ENCODE data around the gene C3orf62. TPM values are rescaled to one million over a fixed set of nuclear protein-coding genes. Genes with fewer than 3 reads are reported as not detected.
A peak's percentile ranks its signal among the peaks of the same experiment; 100 is the strongest.

Gene C3orf62
- total and polyA plus RNA-seq, 5 experiments from 2014 or later = 0.73 to 12.1 (median 1.4) TPM

DNA sequence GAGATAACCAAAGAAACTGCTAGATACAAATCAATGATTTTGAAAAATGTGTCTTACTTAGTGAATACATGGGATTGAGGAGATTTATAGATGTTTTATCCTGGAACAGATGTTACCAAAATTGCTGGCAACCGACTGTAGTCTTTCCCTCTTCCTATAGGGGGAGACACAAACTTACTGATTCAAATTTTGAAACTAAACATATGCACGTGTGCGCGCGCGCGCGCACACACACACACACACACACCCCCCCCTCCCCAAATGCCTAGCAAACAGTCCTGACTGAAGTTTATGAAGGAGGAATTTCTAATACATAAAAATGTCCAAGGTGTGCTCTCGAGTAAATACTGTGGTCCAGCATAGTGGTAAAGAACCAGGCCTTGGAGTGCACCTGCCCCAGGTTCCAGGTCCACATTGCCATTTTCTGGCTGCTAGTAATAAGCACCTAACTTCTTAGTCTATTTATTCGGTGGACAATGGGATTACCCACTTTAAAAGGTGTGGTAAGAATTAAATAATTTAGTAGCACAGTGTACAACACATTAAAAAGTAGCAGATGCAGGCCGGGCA lies 18.5 kb upstream of the C3orf62 start:
- ATAC-seq (peak; percentile 59 to 63), DNase-seq (peak; percentile 8 to 69 (median 33))
- POLR2A ChIA-PET = no interaction called here
- Mint-ChIP-seq H3K4me1 (peaks cover 0 to 3% (median 0%) of the 10 kb centered on the region in 4 donors), H3K4me3 (no peak overlapping the region), H3K9me3 (no peaks in the 10 kb centered on the region), H3K36me3 (peaks cover 0 to 86% (median 19%) of the 10 kb centered on the region in 3 donors), H3K27me3 (no peaks in the 10 kb centered on the region), H3K27ac (peak overlapping the region in 4 of 10 donors; percentile 34 to 91 (median 50))

- POLR2A ChIA-PET = interaction anchor here (0.6 to 0.7 kb wide), 2 partner anchors 204 to 258 kb away, joined by 4 to 5 read pairs; no protein-coding TSS in a partner anchor
- ATAC-seq (no peak), DNase-seq (no peak)
- peaks cover 0 to 86% (median 19%) of the 10 kb centered on the region in 3 donors for H3K36me3 Mint-ChIP-seq
- peaks cover 0 to 3% (median 0%) of the 10 kb centered on the region in 4 donors for H3K4me1 Mint-ChIP-seq
- no peaks in the 10 kb centered on the region for H3K27me3 Mint-ChIP-seq
- no peaks in the 10 kb centered on the region for H3K9me3 Mint-ChIP-seq
- peak overlapping the region in 1 of 10 donors; percentile 65 for H3K27ac Mint-ChIP-seq
- H3K4me3 Mint-ChIP-seq = no peak overlapping the region
These were observed 17.3 kb upstream of the C3orf62 start for GRCh38 chr3:49294343-49294742.

GRCh38 chr3:49283997-49284396 lies 7.0 kb upstream of the C3orf62 start:
- DNase-seq (no peak), ATAC-seq (no peak)
- Mint-ChIP-seq H3K27ac (peak overlapping the region in 1 of 10 donors; percentile 19), H3K36me3 (peaks cover 0 to 90% (median 28%) of the 10 kb centered on the region in 3 donors), H3K27me3 (no peaks in the 10 kb centered on the region), H3K4me3 (no peak overlapping the region), H3K4me1 (no peaks in the 10 kb centered on the region), H3K9me3 (no peaks in the 10 kb centered on the region)
- POLR2A ChIA-PET = no interaction called here

DNA sequence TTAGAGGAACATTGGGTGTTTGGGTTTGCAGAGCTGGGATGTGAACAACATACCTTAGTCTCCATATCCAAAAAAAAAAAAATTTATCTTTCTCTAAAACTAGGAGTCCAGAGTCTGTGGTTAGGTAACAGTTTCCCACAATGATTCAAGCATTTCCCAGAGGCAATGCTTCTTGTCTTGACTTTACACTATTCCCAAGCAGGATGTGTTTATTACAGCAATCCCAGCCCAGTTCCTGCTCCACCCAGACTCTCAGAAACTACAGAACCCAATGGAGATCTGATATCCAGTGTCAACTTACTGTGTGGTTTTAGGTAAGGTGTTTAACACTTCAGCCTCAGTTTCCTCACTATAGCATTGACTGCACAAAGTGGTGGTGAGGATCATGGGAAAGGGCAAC lies 2.3 kb upstream of the C3orf62 start:
- H3K27ac Mint-ChIP-seq = peak overlapping the region in 3 of 10 donors; percentile 20 to 88 (median 40)

GRCh38 chr3:49278548-49278947 lies 1.5 kb upstream of the C3orf62 start:
- H3K27ac Mint-ChIP-seq = peak overlapping the region; percentile 51 to 93 (median 90)
- ATAC-seq = no peak
- peak overlapping the region in 1 of 10 donors; percentile 88 for H3K4me3 Mint-ChIP-seq
- DNase-seq = no peak
- peaks cover 11 to 31% (median 26%) of the 10 kb centered on the region in 4 donors for H3K4me1 Mint-ChIP-seq
- H3K9me3 Mint-ChIP-seq = no peaks in the 10 kb centered on the region
- no peaks in the 10 kb centered on the region for H3K27me3 Mint-ChIP-seq
- POLR2A ChIA-PET = interaction anchor here (0.6 kb wide), 2 partner anchors 193 to 1519 kb away, joined by 3 read pairs; no protein-coding TSS in a partner anchor
- H3K36me3 Mint-ChIP-seq = peaks cover 0 to 45% (median 18%) of the 10 kb centered on the region in 3 donors

More for the DNA sequence above, 2.3 kb upstream of the C3orf62 start:
- H3K36me3 Mint-ChIP-seq = peaks cover 0 to 53% (median 22%) of the 10 kb centered on the region in 3 donors
- no peaks in the 10 kb centered on the region for H3K9me3 Mint-ChIP-seq
- DNase-seq = no peak
- no peaks in the 10 kb centered on the region for H3K27me3 Mint-ChIP-seq
- ATAC-seq = no peak
- POLR2A ChIA-PET = interaction anchor here (0.6 kb wide), 1 partner anchor 1520 kb away, joined by 3 read pairs; no protein-coding TSS in a partner anchor
- H3K4me3 Mint-ChIP-seq = no peak overlapping the region
- peaks cover 11 to 28% (median 26%) of the 10 kb centered on the region in 4 donors for H3K4me1 Mint-ChIP-seq

- H3K4me3 Mint-ChIP-seq = peak overlapping the region; percentile 80 to 91 (median 88)
- H3K27ac Mint-ChIP-seq = peak overlapping the region; percentile 82 to 93 (median 92)
- DNase-seq (peak in 1 of 10 donors; percentile 9), ATAC-seq (peak; percentile 8 to 23)
- H3K27me3 Mint-ChIP-seq = no peaks in the 10 kb centered on the region
- peaks cover 0 to 39% (median 15%) of the 10 kb centered on the region in 3 donors for H3K36me3 Mint-ChIP-seq
- no peaks in the 10 kb centered on the region for H3K9me3 Mint-ChIP-seq
- POLR2A ChIA-PET = interaction anchor here (0.6 kb wide), 1 partner anchor 253 kb away, joined by 4 read pairs; no protein-coding TSS in a partner anchor
- peaks cover 14 to 31% (median 26%) of the 10 kb centered on the region in 4 donors for H3K4me1 Mint-ChIP-seq
These were observed 347 bp upstream of the C3orf62 start for GRCh38 chr3:49277383-49277775.

DNA sequence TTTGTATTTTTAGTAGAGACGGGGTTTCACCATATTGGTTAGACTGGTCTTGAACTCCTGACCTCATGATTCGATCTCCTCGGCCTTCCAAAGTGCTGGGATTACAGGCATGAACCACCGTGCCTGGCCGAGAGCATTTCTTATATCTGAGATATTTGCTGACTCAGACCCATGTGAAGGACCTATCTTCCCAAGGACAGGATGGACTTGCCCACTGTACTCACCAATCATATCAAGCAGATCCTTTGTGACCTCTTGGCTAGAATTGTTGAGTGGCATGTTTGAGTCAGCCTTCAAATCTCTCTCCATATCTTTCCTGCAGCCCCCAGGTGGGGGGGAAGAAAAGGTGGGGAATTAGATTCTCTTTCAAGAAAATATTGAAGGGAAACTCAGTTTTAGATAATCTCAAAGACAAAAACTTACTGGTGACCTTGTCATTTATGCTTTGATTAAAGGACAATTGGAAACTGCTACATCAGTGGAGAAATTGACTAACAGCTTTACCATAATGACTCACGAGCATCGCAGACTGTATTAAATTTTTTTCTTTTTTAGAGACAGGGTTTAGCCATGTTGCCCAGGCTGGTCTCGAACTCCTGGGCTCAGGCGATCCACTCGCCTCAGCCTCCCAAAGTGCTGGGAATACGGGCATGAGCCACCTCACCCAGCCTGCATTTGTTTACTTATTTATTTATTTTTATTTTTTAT lies 3.1 kb downstream of the C3orf62 start:
- POLR2A ChIA-PET = no interaction called here
- Mint-ChIP-seq H3K4me3 (no peak overlapping the region), H3K27ac (peak overlapping the region in 1 of 10 donors; percentile 8), H3K9me3 (no peaks in the 10 kb centered on the region), H3K27me3 (no peaks in the 10 kb centered on the region), H3K4me1 (peaks cover 14 to 31% (median 26%) of the 10 kb centered on the region in 4 donors), H3K36me3 (peaks cover 0 to 18% (median 9%) of the 10 kb centered on the region in 3 donors)
- no peak for DNase-seq
- no peak for ATAC-seq

- ATAC-seq (no peak), DNase-seq (no peak)
- Mint-ChIP-seq H3K9me3 (no peaks in the 10 kb centered on the region), H3K36me3 (peaks cover 0 to 14% (median 11%) of the 10 kb centered on the region in 3 donors), H3K4me1 (peaks cover 5 to 10% (median 7%) of the 10 kb centered on the region in 4 donors), H3K27me3 (no peaks in the 10 kb centered on the region), H3K27ac (no peak overlapping the region), H3K4me3 (no peak overlapping the region)
- POLR2A ChIA-PET = no interaction called here
These were observed 6.0 kb downstream of the C3orf62 start for GRCh38 chr3:49271047-49271446.

- H3K27me3 Mint-ChIP-seq = no peaks in the 10 kb centered on the region
- POLR2A ChIA-PET = no interaction called here
- ATAC-seq = no peak
These were observed 6.9 kb downstream of the C3orf62 start for GRCh38 chr3:49270156-49270500.

GRCh38 chr3:49269443-49270155 lies 7.4 kb downstream of the C3orf62 start:
- Mint-ChIP-seq H3K4me1 (peaks cover 0 to 2% (median 1%) of the 10 kb centered on the region in 4 donors), H3K36me3 (peaks cover 0 to 14% (median 11%) of the 10 kb centered on the region in 3 donors), H3K27me3 (no peaks in the 10 kb centered on the region), H3K4me3 (no peak overlapping the region), H3K27ac (peak overlapping the region in 2 of 10 donors; percentile 47 to 50), H3K9me3 (no peaks in the 10 kb centered on the region)
- no peak for DNase-seq
- ATAC-seq = no peak
- POLR2A ChIA-PET = no interaction called here

More at GRCh38 chr3:49270156-49270500, 6.9 kb downstream of the C3orf62 start:
- peaks cover 0 to 14% (median 11%) of the 10 kb centered on the region in 3 donors for H3K36me3 Mint-ChIP-seq
- H3K4me1 Mint-ChIP-seq = peaks cover 0 to 3% (median 2%) of the 10 kb centered on the region in 4 donors
- no peak overlapping the region for H3K4me3 Mint-ChIP-seq
- H3K9me3 Mint-ChIP-seq = no peaks in the 10 kb centered on the region
- no peak for DNase-seq
- peak overlapping the region in 2 of 10 donors; percentile 47 to 50 for H3K27ac Mint-ChIP-seq

DNA sequence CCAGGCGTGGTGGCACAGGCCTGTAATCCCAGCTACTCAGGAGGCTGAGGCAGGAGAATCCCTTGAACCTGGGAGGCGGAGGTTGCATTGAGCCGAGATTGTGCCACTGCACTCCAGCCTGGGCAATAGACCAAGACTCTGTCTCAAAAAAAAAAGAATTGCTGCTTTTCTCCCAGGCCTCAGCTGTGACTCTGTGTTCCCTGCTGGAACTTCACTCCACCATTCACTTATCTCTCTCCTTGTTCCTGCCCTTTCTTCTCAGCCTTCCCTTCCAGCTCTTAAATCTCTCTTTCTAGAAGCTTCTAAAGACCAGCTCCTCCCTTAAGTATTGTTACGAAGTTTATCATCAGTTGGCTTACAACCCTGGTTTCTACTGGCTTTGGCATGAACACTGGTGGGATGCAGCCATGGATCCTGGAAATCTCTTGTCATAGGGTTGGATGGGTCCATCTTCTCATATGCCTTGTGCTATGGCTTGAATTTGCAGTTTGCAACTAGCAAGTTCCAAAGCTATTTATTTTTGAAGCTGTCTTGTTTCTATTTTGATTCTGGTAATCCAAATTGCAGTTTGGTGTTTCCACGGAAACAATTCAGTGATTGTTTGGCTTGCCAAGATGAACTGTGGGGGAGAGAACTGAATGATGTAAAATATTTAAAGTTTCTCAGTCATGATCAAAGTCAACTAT lies 10.5 kb downstream of the C3orf62 start:
- Mint-ChIP-seq H3K27ac (no peak overlapping the region), H3K9me3 (no peaks in the 10 kb centered on the region), H3K27me3 (no peaks in the 10 kb centered on the region), H3K4me1 (no peaks in the 10 kb centered on the region), H3K4me3 (no peak overlapping the region), H3K36me3 (peaks cover 0 to 11% (median 11%) of the 10 kb centered on the region in 3 donors)
- DNase-seq (no peak), ATAC-seq (no peak)
- POLR2A ChIA-PET = no interaction called here
